HG02798 (cell line): ENCODE data around the gene FPR3.

Experiments
- ATAC-seq: cut with Tn5 transposase; IDR thresholded peaks from one replicate; pipeline ENCODE4 v1.9.1; 2021; ENCODE audit warnings: mild to moderate bottlenecking; ENCODE audit not compliant: unreplicated experiment, poor library complexity

The FPR3 gene

DNA sequence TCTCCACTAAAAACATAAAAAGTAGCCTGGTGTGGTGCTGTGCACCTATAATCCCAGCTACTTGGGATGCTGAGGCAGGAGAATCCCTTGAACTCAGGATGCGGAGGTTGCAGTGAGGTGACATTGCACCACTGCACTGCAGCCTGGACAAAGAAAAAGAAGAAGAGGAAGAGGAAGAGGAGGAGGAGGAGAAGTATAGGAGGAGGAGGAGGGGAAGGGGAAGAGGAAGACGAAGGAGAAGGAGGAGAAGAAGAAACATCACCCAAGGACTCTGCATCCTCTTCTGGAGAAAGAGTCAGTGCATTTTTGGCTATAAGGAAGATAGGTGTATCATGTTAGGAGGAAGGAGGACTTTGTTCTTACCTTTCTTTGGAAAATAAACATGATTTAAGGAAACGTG is 13.0 kb upstream of the FPR3 start:
- no peak for ATAC-seq

- no peak for ATAC-seq
These were observed 11.6 kb upstream of the FPR3 start for GRCh38 chr19:51783372-51783771.

DNA sequence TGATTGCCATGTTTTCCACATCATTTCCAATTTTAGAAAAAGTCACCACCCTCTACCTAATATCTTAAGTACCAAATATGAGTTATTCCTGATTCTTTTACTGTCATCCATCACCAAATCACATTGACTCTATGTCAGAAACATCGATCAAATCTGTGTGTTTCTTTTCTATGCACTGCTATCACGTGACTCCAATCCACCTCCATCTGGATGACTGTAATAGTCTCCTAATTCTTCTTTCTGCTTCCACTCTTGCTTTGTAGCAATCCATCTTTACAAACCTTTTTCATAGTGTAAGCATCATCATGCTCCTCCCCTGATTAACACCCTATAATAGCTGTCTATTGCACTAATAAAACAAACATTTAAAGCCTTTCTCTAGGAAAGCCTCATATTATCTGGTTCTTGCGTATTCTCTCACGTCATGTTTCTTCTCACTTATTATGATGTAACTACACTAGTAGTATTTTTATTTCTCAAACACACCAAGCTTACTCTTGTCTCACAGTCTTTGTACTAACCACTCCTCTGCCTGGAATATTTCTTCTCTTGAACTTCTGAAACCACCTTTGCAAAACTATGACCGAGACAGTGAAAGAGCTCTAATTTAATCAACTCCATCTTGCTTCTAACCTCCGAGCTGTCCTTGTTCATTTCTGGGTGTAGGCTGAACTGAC is 10.7 kb upstream of the FPR3 start:
- ATAC-seq: no peak

DNA sequence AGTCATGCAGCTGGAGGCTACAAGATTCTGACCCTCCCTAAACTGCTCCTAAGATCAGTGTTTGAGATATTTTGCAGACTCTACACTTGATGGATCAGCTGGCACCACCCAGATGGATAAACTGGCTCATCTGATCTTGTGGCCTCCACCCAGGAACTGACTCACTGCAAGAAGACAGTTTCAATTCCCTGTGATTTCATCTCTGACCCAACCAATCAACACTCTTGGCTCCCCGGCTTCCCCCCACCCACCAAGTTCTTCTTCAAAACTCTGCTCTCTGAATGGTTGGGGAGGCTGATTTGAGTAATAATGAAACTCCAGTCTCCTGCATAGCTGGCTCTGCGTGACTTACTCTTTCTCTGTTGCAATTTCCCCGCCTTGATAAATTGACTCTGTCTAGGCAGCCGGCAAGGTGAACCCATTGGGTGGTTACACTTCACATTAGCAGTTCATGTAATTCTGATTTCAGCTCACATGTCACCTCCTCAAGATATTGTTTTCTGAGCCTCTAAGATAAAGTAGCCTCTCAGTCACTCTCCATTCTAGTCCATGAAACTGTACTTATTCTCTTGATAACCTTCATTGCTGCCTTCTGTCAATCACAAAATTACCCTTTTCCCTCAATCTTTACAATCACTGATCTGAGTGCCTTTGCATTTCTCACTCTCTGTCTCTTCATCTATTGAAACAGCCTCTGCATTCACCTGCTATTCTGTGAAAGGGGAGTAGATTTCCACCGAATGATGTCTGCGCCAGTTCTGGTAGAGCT is 9.9 kb upstream of the FPR3 start:
- no peak for ATAC-seq

DNA sequence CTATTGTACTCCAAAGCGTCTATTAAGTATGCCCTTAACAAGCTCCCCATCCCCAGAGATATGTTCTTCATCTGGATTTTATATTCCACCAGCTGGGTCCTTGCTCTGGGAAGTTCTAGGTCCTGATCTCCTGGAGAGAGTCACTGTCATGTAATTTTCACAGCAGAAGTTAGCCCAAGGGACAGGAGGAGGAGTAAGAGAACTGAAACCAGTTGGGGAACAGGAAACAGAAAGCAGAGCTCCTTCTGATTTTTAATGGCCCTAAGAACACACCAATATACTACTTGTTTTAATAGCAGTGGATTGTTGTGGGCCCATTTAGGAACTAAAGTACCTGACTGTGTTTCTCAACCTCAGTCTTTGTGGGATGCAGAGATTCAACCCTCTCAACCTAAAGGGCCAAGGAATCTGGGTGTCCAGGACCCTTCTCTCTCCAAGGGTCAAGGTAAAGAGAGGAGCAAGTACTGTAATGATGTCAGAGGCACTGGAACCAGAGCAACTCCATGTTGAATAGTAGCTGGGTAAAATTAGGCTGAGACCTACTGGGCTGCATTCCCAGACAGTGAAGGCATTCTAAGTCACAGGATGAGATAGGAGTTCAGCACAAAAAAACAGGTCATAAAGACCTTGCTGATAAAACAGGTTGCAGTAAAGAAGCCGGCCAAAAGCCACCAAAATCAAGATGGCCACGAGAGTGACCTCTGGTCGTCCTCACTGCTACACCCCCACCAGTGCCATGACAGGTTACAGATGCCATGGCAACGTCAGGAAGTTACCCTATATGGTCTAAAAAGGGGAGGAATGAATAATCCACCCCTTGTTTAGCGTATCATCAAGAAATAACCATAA is 8.1 kb upstream of the FPR3 start:
- ATAC-seq: no peak

- ATAC-seq: no peak
These were observed 6.9 kb upstream of the FPR3 start for GRCh38 chr19:51788029-51788428.

- no peak for ATAC-seq
These were observed 5.7 kb upstream of the FPR3 start for GRCh38 chr19:51789061-51789795.

DNA sequence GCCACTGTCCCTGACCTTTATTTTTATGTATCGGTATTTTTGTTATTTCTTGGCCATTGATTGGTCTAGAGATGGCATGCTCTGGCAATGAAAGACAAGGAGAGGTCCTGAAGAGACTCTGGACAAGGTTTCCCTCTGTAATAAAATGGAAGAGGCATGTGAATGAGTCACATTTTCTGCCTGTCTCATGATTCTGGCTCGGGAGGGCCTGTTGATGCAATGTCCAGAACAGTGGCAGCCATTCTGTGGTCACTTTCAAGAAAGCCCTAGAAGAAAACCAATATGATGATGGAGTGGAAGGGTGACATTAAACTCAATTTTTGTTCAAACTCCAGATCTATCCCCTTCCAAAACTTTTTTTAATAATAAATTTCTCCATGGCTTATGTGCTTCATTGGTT is 2.0 kb upstream of the FPR3 start:
- ATAC-seq: no peak

GRCh38 chr19:51793994-51794393 is 963 bp upstream of the FPR3 start:
- ATAC-seq: no peak

- no peak for ATAC-seq
These were observed 1.3 kb downstream of the FPR3 start for GRCh38 chr19:51796195-51796679.

GRCh38 chr19:51797480-51797879 is 2.5 kb downstream of the FPR3 start:
- ATAC-seq: no peak

DNA sequence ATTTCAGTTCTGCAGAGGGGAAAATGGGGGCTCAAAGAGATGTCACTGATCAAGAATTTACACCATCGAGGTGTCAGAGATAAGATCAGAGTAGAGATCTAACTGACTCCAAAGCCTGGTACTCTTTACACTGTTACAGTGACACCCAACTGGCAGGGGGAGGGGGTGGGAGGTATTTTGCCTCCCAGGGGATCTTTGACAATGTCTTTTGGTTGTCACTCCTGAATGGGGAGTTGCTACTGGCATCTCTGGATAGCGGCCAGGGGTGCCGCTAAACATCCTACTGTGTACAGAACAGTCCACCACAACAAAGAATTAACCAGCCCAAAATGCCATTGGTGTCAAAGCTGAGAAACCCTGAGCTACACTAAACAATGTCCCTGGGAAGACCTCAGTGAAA is 3.1 kb downstream of the FPR3 start:
- no peak for ATAC-seq

- no peak for ATAC-seq
These were observed 4.2 kb downstream of the FPR3 start for GRCh38 chr19:51799034-51799773.

DNA sequence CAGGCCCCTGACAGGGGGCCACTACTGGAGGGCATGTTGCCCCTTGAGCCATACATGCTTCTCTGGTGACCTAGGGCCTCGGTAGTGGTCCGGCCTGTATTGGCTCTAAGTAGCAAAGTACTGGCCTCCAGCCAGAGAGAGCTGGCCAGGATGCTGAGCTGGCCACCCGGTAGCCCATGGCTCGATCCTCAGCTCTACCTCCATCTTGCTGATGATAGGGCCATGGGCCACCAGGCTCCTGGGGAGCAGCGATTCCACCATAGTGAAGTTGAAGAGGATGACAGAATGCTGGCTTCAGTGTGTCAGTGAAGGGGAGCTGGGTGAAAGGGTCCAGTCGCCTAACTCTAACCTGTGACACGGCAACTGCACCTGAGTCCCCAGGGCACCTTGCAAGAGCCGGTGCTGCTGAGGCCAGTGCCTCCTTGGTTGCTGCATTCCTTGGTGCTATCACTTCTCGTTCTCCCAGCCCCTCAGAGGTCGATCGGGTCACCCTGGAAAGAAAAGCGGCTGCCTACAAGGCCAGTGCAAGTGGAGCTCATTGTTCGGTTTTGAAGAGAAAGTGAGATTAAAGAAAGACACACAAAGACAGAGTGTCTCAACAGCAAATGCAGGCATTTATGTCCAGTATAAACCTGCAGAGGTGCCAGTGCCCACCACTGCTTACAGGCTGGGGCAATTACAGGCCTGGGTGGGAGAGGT is 5.0 kb downstream of the FPR3 start:
- no peak for ATAC-seq

DNA sequence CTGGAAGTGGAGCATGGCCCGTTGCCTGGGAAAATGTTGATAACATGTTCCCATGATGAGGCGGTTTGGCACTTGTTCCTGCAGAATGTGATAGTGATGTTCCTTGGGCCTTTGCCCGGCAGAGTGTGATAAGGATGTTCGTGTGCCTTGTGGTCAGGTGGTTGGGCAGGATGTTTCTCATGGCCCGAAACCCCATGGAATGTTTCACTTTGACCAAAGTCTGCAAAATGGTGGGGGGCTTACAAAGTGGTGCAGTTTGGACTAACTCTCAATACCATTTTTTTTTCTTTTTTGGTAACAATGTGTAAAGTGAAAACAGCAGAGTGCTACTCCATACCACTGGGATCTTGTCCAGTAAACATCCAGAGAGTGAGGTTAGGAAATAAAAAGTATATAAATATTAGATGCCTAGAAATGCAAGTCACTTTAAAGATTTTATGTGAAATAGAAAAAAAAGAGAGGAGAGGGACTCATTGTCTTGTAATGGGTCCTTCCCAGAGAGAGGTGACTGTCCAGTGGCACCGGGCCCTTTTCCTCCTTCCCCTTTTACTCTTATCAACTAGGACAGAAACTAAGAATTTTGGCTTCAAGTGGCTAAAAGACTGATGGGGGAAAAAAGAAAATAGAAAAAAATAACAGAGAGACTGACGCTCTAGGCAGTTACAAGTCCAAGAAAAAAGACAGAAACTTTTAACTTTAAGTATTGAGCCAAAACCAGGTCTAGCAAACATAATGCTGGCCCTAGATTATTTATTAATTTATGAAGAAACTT is 5.7 kb downstream of the FPR3 start:
- ATAC-seq: no peak

DNA sequence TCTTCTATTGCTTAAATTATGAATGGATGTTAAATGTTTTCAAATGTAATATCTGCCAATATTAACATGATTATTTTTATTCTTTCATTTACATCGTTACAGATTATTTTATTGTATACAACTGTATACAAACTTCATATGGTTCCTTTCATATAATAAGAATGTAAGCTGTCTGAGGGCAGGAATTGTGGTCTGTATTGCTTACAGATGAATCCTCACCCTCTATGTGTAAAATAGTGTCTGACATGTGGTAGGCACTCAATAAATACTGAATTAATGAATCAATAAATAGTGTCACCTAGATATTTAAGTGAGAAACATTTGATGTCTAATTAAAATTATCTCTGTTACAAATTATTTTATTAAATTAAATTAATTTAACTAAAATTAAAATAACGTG is 7.8 kb downstream of the FPR3 start:
- ATAC-seq: no peak

DNA sequence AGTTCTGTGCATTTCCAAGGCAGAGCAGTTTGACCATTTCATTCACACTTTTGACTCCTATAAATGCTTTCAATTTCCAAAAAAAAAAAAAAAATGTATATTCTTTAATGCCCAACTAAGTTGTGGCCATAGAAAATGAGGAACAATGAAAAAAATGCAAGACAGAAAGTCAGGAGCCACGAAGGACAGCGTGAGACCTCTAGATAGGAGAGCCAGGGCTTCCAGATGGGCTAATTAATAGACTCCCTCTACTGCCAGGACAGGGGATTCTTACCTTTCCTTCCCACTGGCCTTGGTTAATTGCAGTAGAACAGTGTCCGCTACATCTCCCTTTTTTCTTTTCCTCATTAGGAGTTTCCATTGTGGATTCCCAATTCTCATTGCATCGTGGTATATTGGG is 8.6 kb downstream of the FPR3 start:
- no peak for ATAC-seq

GRCh38 chr19:51803967-51804366 is 9.0 kb downstream of the FPR3 start:
- no peak for ATAC-seq
